Measurements from ENCODE around the gene PDZD11.
"Not testable (repeated sequence)": the region's sequence is repeated elsewhere in the genome, so short reads cannot be mapped to it uniquely, and the experiment has no call there.

Gene PDZD11, protein sequence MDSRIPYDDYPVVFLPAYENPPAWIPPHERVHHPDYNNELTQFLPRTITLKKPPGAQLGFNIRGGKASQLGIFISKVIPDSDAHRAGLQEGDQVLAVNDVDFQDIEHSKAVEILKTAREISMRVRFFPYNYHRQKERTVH

DNA sequence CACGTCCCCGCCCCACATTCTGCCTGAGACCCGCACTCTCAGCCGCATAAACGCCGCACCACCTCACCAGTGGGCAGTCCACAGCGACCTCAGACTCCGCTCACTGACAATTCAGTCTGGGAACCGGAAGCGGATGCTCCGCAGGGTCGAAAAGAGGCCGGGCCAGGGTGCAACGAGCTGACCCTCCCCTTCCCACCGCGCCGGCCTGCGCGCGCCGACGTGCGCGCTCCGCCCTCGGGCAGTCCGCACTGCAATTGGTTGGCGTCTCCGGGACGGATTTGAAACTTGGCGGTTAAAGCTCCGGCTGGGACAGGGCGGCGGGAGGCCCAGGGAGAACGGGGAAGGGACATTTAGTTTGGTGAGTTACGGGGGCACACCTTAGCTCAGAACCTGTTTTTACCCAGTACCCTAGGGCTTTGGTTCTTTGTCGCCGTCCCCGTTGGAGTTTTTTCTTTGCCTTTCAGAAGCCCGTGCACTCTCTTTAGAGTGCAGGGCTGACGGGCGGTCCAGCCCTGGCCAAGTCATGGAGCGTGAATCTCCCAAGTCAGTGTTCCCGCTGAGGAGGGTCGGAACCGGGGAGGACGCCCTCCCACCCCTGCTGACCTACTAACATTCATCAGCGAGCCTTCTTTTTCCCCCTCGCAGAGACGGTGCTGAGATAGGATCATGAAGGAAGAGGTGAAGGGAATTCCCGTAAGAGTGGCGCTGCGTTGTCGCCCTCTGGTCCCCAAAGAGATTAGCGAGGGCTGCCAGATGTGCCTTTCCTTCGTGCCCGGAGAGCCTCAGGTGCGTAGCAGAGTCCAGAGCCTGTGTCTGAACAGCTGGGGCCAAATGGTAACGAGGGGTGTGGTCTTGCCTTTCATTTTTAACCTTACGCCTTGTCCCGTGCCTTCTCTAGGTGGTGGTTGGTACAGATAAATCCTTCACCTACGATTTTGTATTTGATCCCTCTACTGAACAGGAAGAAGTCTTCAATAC is at the start of gene PDZD11, which contains the start of gene KIF4A:
PDZD11 (minus strand) TSS at position 135 of the 978 bp plus-strand sequence. CDS start 586 bp downstream, outside the sequence.
KIF4A (plus strand) TSS at position 312 of the 978 bp plus-strand sequence; CDS start at position 667, 355 bp downstream.
- peak; percentile 8 to 55 for DNase-seq (ENCODE audit: extremely low read depth in 1 of 2, low read depth in 1 of 2)

DNA sequence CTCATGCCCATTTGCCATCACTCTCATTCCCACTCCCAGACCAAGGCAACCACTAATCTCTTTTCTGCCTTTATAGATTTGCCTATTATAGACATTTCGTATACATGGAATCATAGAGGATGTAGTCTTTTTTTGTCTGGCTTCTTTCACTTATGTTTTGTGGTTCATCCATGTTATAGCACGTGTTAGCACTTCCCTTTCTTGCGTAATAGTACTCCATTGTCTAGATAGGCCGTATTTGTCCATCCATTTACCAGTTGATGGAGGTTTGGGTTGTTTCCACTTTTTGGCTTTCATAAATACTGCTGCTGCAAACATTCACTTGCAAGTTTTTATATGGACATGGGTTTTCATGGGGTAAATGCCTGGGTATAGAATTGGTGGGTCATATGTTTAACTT is 48.6 kb upstream of the PDZD11 start:
- no peak for DNase-seq (ENCODE audit: extremely low read depth in 1 of 2, low read depth in 1 of 2)

DNA sequence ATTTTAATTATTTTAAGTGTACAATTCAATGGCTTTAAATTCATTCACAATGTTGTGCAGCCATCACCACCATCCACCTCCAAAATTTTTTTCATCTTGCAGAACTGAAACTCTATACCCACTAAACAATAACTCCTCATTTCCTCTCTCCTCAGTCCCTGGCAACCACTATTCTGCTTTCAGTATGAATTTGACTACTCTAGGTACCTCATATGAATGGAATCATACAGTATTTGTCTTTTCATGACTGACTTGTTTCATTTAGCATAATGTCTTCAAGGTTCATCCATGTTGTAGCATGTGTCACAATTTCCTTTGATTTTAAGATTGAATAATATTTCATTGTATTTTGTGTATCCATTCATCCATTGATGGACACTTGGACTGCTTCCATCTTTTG is 47.0 kb upstream of the PDZD11 start:
- no peak for DNase-seq (ENCODE audit: extremely low read depth in 1 of 2, low read depth in 1 of 2)

DNA sequence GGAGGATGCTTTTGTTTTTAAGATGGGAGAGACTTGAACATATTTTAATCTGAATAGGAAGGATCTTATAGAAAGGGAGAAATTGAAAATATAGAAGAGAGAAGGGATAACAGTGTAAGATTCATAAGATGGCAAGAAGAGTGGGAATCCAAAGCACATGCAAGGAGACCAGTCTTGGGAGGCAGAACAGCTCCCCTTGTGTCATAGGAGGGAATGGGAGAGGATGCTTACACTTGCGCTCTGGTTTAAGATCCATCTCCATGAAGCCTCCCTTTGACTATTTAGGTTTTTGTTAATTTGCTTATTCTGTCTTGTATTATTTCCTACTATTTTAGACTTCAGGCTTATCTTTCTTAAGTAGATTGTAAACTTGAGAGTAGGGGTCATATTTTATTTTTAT is 42.9 kb upstream of the PDZD11 start:
- no peak for DNase-seq (ENCODE audit: extremely low read depth in 1 of 2, low read depth in 1 of 2)

DNA sequence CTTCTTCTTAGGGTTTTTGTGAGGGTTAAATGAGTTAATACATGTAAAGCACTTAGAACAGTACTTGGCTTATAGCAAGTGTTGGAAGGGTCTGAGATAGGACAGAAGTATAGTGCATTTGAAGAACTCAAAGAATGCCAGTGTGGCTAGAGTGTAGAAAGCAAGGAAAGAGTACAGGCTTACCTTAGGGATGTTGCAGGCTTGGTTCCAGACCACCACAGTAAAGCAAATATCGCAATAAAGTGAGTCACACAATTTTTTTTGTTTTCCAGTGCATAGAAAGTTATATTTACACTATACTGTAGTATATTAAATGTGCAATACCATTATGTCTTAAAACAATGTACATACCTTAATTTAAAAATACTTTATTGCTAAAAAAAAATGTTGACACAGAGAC is 41.4 kb upstream of the PDZD11 start:
- no peak for DNase-seq (ENCODE audit: extremely low read depth in 1 of 2, low read depth in 1 of 2)

DNA sequence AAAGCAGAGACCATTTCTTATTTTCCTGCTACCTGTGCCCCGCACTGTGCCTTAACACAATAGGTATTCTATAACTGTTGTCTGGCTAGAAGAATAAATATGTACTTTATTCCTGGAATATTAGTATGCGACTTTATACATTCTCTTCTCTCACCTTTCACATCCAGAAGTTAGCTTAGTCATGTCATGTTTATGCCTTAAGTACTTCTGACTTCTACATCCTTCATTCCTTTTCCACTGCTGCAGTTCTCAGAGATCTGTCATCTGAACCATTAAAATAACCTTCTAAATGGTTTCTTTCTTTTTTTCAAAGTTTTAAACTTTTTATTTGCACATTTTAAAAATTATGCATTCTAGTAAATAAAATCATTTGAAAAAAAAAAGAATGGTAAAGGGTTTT is 34.6 kb upstream of the PDZD11 start:
- DNase-seq (ENCODE audit: extremely low read depth in 1 of 2, low read depth in 1 of 2): no peak

DNA sequence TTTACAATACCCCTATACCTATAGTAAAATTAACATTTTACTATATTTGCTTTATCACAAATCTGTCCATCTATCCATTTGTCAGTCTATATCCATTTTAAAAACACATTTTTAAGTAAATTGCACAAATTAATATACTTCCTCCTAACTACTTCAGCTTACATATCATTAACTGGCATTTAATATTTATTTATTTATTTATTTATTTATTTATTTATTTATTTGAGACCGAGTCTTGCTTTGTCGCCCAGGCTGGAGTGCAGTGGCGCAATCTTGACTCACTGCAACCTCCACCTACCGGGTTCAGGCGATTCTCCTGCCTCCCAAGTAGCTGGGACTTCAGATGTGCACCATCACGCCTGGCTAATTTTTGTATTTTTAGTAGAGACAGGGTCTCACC is 33.9 kb upstream of the PDZD11 start:
- not testable (repeated sequence) for DNase-seq (ENCODE audit: extremely low read depth in 1 of 2, low read depth in 1 of 2)

DNA sequence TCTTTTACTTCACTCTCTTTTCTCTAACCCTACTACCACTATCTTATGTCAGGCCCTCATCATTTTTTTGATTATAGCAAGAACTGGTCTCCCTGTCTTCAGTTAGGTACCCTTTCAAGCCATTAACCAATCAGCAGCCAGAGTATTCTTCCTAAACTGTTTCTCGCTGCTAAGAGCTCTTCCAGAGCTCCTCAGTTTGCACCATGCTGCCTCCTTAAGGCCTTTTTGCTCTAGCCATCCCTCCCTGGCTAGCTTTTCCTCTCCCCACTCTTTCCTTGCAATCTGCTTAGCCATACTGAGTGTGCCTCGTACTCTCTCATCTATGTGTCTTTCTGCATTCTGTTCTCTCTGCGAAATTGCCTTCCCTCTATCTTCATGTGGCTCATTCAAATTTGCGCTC is 33.1 kb upstream of the PDZD11 start:
- DNase-seq (ENCODE audit: extremely low read depth in 1 of 2, low read depth in 1 of 2): no peak

DNA sequence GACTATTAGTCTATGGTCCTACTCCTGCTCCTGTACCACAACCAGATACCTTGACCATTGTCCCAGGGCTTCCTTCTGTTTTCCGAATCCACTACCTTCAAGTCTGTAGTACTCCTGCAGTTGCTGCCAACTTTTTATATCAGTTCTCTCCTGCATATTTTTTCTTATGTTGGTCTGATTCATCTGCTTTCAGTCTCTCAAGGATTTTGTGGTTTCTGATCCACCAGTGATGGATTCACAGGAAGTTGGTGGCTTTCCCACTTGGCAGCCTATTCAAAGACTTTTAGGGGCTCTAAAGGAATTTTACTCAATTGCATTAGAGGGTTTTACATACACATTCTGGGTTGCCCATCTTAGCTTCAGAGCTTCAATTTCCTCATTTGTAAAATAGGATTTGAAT is 23.8 kb upstream of the PDZD11 start:
- DNase-seq (ENCODE audit: extremely low read depth in 1 of 2, low read depth in 1 of 2): no peak

DNA sequence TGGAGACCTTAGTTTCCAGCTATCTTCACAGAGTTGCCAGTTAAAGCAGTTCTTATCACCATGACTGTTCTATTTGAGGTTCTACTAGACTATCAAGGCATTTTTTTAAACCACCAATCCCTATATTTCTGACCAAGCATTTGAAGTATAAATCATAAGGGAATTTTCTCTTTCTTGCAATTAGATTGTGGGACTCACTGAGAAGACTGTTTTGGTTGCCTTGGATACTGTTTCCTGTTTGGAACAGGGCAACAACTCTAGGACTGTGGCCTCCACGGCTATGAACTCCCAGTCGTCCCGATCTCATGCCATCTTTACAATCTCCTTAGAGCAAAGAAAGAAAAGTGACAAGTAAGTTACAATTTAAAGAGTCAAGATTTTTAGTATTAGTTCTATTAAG is 12.0 kb upstream of the PDZD11 start:
- no peak for DNase-seq (ENCODE audit: extremely low read depth in 1 of 2, low read depth in 1 of 2)

DNA sequence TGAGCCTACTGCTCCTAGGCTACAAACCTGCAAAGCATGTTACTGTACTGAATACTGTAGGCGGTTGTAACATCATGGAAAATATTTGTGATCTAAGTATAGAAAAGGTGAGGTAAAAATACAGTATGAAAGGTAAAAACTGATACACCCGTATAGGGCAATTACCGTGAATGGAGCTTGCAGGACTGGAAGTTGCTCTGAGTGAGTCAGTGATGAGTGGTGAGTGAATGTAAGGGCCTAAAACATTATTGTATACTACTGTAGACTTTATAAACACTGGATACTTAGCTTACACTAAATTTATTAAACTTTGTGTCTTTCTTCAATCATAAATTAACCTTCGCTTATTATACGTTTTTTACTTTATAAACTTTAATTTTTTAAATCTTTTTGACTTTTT is 3.9 kb upstream of the PDZD11 start:
- no peak for DNase-seq (ENCODE audit: extremely low read depth in 1 of 2, low read depth in 1 of 2)

DNA sequence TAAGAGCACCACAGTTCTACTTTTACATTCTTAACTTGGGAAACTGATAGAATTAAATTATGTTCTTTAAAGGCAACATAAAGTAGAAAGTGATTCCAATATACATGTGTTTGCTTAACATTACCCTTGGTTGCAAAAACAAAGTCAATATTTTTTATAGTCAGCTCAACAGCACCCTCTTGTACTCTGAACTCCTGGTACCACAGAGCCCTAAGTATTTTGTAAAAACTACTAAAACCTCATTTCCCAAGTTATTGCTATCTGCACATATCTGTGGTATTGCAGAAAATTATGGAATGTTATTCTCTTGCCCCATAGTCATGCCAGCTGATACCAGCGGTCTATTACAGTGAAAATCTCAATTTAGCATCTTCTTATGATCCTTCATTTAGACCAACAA is 3.1 kb upstream of the PDZD11 start:
- no peak for DNase-seq (ENCODE audit: extremely low read depth in 1 of 2, low read depth in 1 of 2)

DNA sequence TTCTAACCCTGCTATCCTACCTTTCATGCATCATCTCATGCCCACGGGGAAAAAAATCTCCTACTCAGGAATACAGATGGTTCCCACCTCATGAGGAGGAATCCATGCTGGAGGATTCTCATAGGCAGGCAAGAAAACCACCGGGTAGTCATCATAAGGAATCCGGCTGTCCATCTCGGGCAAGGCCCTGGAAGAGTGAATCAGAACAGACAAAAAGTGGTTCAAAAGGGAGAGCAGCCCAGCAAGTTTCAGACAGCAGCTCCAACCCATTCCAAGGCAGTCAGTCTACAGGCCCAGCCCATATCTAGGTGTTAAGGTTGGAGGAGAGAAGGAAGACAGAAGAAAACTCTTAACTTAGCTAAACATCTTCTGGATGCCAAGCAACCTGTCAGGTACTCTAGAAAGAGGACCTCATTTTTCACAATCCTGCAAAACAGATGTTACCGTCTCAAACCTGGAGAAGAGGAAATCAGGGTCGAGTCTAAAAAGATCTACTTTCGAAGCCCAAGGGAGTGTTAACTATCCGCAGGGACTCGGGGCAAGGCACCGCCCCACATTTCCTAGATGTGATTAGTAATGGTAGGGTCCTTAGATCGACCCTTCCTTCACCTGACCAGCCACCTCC is 447 bp downstream of the PDZD11 start:
- no peak for DNase-seq (ENCODE audit: extremely low read depth in 1 of 2, low read depth in 1 of 2)

DNA sequence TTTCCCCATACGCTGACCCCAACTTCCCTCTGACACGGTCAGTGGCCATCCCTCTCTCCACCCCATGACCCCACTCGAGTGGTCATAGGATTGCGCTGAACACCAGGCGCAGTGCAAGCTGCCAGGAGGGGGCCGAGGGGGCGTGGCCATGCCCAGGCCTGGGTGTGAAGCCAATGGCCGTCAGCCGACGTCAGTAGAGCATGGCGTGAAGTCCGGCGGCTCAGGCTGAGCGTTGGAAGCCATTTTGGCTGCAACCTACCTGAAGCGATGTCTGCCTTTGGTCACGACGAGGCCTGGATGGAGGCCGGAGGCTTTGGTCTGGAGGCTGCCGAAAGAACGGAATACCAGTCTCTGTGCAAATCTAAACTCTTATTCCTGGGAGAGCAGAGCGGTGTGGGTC is 7.8 kb downstream of the PDZD11 start, which contains the start of gene RAB41:
RAB41 (plus strand) TSS at position 222 of the 400 bp plus-strand sequence; CDS start at position 268, 46 bp downstream.
- no peak for DNase-seq (ENCODE audit: extremely low read depth in 1 of 2, low read depth in 1 of 2)

DNA sequence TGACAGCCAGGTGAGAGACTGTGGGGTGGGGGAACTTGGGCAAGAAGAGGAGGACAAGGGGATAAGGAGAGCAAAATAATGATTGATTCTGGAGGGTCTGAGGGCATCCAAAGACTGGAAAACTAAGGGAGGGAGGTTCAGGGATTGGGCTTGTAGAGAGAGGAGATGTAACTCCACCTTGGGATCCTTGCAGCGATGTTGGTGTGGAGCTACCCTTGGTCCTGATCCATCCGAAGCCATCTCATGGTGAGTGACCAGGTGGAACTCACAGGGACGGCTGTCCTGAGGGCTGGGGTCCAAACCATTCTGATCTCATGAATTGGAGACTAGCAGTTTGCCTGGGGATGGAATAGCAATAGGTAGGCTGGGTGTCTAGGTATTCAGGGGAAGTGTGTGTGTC is 9.2 kb downstream of the PDZD11 start:
- no peak for DNase-seq (ENCODE audit: extremely low read depth in 1 of 2, low read depth in 1 of 2)

DNA sequence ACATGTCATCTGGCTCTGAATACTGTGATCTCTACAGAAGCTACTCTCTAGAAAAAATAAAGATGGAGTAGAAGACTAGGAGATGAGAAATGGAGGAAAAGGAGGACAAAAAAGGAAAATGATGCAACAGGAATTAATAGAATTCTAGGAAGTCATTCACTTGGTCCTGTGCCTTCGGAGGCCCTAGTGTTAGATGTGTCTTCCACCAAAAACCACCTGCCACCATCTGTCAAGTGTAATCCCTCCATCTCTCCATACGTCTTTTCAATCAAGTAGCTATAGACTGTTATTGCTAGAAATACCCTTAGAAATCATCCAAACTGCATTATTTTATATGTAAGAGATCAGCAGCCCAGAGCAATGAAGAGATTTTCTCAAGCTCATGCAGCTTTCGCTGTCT is 10.6 kb downstream of the PDZD11 start:
- DNase-seq (ENCODE audit: extremely low read depth in 1 of 2, low read depth in 1 of 2): no peak

DNA sequence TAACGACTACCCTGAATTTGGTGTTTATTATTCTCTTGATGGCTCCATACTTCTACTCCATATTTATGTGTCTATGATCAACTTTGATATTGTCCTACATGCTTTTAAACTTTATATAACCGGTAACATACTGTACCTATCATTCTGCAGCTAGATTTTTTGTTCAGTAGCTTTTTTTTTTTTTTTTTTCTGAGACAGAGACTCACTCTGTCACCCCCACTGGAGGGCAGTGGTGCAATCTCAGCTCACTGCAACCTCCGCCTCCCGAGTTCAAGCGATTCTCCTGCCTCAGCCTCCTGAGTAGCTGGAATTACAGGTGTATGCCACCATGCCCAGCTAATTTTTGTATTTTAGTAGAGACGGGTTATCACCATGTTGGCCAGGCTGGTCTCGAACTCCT is 15.7 kb downstream of the PDZD11 start:
- DNase-seq (ENCODE audit: extremely low read depth in 1 of 2, low read depth in 1 of 2): not testable (repeated sequence)

DNA sequence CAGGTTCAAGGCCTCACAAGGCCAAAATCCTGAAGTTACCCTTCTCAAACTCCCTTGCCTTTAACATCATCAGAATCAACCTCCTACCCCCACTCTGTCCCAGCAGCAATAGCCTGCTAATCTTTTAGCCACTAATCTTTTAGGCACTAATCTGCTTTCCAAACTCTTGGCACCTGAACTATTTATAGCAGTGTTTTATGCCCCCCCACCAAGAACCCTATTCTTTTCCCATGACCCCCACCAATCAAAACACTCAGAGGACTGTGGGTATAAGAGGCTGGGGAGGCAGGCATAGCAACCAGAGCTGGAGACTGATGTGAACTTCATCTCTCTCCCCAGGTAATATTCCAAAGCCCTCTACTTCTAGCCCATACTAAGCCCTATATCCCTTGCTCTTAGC is 21.7 kb downstream of the PDZD11 start, which contains the start of gene ARR3:
ARR3 (plus strand) TSS at position 301 of the 400 bp plus-strand sequence. CDS start 1,052 bp downstream, outside the sequence.
- no peak for DNase-seq (ENCODE audit: extremely low read depth in 1 of 2, low read depth in 1 of 2)

DNA sequence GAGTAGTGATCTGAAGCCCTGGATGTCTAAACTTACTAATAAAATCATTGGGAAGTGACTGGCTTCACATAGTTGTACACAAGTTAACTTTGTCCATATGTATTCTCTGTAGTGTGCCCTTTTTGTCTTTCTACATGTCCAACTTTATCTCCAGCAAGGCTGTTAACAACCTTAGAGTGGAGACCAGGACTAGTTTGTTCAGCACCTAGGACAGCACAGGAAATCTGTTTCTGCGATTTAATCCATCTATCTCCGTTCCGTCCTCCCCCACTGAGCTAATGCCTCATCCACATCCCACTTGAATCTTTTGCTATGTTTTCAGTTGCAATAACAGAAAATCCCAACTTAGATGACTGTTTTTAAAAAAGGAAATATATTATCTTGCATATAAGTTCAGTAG is 24.9 kb downstream of the PDZD11 start:
- no peak for DNase-seq (ENCODE audit: extremely low read depth in 1 of 2, low read depth in 1 of 2)

DNA sequence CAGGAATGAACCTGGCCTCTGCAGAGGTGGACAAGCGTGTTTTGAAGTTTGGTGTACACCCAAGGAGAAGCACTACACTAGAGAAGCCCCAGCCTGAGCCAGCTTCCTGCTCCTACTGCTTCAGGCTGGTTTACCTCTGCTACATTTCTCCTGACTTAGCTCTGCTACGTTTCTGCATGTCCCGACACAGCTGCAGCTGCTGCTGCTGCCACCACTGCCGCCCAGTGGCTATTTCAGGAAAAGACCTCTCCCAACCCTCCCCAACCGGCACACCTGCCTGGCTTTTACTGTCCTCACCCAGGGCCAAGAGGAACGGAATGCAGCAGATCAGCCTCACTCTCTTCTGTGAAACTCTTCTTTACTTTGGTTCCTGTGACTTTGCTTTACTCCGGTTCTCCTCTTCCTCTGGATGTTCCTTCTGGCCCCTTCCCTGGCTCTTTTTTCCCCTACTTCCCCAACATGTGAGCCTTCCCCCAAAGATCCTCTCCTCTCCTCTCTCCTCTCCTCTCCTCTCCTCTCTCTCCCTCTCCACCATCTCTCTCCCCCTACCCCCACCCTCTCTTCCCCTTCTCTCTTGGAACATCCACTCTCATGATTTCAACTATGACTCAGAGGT is 26.7 kb downstream of the PDZD11 start:
- DNase-seq (ENCODE audit: extremely low read depth in 1 of 2, low read depth in 1 of 2): no peak

DNA sequence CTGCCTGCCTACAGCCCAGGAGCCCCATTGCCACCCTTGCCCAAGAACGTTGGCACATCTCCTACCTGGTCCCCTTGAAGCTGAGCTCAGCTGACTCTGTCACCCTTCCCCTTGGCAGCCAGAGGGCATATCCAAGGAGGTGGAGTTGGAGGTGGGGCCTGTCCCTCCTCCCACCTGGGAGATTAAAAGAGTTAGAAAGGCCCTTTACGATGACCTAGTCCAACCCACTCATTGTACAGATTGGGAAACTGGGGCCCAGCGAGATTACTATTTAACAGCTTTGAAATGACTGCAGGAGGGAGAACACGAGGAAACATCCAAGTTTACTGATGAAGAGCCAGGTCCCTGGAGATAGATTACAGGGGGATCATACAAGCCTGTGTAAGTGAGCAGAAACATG is 29.6 kb downstream of the PDZD11 start, which contains the start of gene P2RY4:
P2RY4 (minus strand) TSS at position 101 of the 400 bp plus-strand sequence. CDS start 580 bp downstream, outside the sequence.
- no peak for DNase-seq (ENCODE audit: extremely low read depth in 1 of 2, low read depth in 1 of 2)

All from activated CD8-positive, alpha-beta memory T cell treated with anti-CD3 and anti-CD28 coated beads for 1 hour (primary cell).